ENCODE results near the gene FKBP11.
A peak's percentile ranks its signal among the peaks of the same experiment; 100 is the strongest.
"Not testable (repeated sequence)": the region's sequence is repeated elsewhere in the genome, so short reads cannot be mapped to it uniquely, and the experiment has no call there.

FKBP11 gene

GRCh38 chr12:48903982-48904411 is 21.3 kb downstream of the FKBP11 start:
- peak; percentile 82 for DNase-seq

GRCh38 chr12:48903363-48903981 is 21.8 kb downstream of the FKBP11 start:
- no peak for DNase-seq

GRCh38 chr12:48901278-48901677 is 24.0 kb downstream of the FKBP11 start:
- no peak for DNase-seq

GRCh38 chr12:48899651-48900050 is 25.6 kb downstream of the FKBP11 start:
- no peak for DNase-seq

GRCh38 chr12:48894271-48894670 is 31.0 kb downstream of the FKBP11 start:
- DNase-seq: no peak

GRCh38 chr12:48890657-48891418 is 34.5 kb downstream of the FKBP11 start:
- peak; percentile 72 for DNase-seq

GRCh38 chr12:48889679-48890078 is 35.6 kb downstream of the FKBP11 start:
- no peak for DNase-seq

GRCh38 chr12:48883305-48884161 is 41.8 kb downstream of the FKBP11 start:
- no peak for DNase-seq

GRCh38 chr12:48882972-48883304 is 42.4 kb downstream of the FKBP11 start:
- DNase-seq: no peak

GRCh38 chr12:48882315-48882687 is 43.0 kb downstream of the FKBP11 start:
- no peak for DNase-seq

GRCh38 chr12:48881686-48882314 is 43.5 kb downstream of the FKBP11 start:
- no peak for DNase-seq

- DNase-seq: no peak
Measured at GRCh38 chr12:48880647-48881046, 44.6 kb downstream of the FKBP11 start.

GRCh38 chr12:48878548-48878947 is 46.7 kb downstream of the FKBP11 start:
- DNase-seq: no peak

GRCh38 chr12:48875944-48876515 is 49.3 kb downstream of the FKBP11 start:
- no peak for DNase-seq

GRCh38 chr12:48873534-48873933 is 51.8 kb downstream of the FKBP11 start:
- DNase-seq: not testable (repeated sequence)

GRCh38 chr12:48873096-48873495 is 52.2 kb downstream of the FKBP11 start:
- DNase-seq: no peak
